Spleen (tissue), 7 donors: Measurements from ENCODE around the gene REEP5.

Experiments
- CTCF ChIP-seq, 11 experiments: fragments of 200-600 bp in 7 of 11; fragments of 450-650 bp in 4 of 11; sonication (generic) in 4 of 11; IDR thresholded peaks in 8 of 11; conservative IDR thresholded peaks in 3 of 11; 1 replicate in 7 of 11; 2 replicates in 4 of 11; pipeline versions ENCODE4 v1.4.0 to v1.8.0; 2016 to 2021; ENCODE audit warnings: antibody characterized with exemption in 11 of 11, inconsistent platforms in 4 of 11, mild to moderate bottlenecking in 1 of 11
- POLR2A ChIP-seq, 3 donors: fragments of 450-650 bp; IDR thresholded peaks; one replicate each; pipeline ENCODE4 v1.5.1; 2017; ENCODE audit warnings: antibody characterized with exemption in 3 of 3, mild to moderate bottlenecking in 1 of 3
- POLR2AphosphoS5 ChIP-seq, 3 donors: sonication (generic); formaldehyde crosslinking; IDR thresholded peaks; one replicate each; pipeline ENCODE4 v1.5.1; 2017; ENCODE audit warnings: antibody characterized with exemption in 3 of 3
- donor health status: DM: no; HTN: no; CAD: no; lungs with moderate emphysema.
- donor health status: DM: no; HTN: no; CAD: no.
- donor health status: DM: no; HTN: no; CAD: no.

- TF ChIP-seq CTCF (IDR thresholded peaks at IDR 0.05 in 8 of 11, conservative IDR thresholded peaks at IDR 0.05 in 3 of 11): no peak
- TF ChIP-seq POLR2A (IDR thresholded peaks at IDR 0.05): no peak
- TF ChIP-seq POLR2AphosphoS5 (IDR thresholded peaks at IDR 0.05): no peak
Observed at GRCh38 chr5:112960315-112960714, 38.3 kb upstream of the REEP5 start.
